HG03342 (cell line): ENCODE measurements around the gene COL4A5.
"Not testable (repeated sequence)": the region's sequence is repeated elsewhere in the genome, so short reads cannot be mapped to it uniquely, and the experiment has no call there.

Experiments used
- ATAC-seq: cut with Tn5 transposase; IDR thresholded peaks from one replicate; pipeline ENCODE4 v1.9.1; 2021; ENCODE audit warnings: mild to moderate bottlenecking, moderate library complexity; ENCODE audit not compliant: unreplicated experiment

Gene COL4A5

DNA sequence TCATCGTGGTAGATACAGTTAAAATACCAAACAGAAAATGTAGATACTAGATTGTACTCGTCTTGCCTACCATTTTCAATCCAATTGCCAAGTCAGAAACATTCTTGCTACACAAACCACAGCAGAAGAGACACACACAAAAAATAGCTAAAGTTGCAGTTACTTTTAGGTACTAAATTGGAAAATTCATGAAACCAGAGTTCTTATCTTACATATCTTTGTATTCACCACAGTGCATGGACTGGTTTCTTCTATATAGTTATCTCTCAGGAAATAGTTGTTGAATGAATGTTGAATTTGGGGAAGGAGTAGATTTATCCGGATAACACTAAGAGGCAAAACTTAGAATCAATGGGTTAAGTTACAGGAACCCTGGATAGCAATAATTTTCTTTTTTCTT lies 14.2 kb downstream of the COL4A5 start:
- ATAC-seq = no peak

DNA sequence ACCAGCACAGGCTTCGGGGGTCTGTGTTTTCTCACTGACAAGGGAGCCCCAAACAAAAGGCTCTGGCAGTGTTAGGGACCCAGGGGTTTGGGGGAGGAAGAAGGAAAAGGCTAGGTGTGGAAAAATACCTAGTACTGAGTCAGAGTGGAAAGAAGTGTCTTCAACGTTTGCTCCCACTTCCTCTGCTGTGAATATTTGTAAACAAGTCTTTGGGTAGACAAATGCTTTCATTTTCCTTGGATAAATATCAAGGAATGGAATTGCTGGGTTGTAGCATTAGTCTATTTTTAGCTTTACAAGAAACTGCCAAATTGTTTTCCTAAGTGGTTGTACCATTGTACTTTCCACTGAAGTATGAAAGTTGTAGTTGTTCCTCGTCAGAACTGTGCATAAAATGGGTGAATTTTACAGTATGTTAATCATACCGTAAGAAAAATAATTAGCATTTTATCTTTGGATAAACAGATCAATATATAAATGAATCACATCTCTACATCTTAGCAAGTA lies 17.4 kb downstream of the COL4A5 start:
- ATAC-seq = no peak

DNA sequence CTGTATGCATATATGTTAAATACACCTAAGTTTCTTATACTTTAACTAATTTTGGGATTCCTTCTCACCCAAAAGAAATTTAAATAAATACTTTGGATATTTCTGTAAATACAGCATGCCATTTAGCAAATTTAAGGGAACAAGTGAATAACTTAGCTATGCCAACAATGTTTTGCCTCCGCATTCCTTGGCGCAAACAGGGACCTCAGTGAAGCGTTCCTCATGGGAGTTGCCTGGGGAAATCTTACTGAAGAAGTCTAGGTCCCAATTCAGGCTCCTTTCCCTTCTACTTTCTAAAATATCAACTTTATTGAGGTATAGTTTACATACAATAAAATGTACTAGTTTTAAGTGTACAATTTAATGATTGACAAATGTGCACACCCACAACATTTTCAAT lies 25.0 kb downstream of the COL4A5 start:
- ATAC-seq = no peak

DNA sequence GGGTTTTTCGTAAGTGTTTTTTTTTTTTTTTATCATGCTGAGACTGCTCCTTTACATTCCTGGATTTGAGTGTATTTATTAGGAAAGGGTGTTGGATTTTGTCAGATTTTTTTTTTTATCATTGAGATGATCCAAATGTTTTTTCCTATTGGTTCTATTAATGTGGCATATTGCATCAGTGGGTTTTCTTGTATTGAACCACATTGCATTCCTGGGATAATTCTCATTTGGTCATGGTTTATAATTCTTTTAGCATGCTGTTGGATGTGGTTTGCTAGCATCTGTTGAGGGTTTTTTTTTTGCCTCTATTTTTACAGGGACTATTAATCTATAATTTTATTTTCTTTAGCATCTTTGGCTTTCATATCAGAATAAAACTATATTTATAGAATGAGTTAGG lies 28.8 kb downstream of the COL4A5 start:
- ATAC-seq = no peak

DNA sequence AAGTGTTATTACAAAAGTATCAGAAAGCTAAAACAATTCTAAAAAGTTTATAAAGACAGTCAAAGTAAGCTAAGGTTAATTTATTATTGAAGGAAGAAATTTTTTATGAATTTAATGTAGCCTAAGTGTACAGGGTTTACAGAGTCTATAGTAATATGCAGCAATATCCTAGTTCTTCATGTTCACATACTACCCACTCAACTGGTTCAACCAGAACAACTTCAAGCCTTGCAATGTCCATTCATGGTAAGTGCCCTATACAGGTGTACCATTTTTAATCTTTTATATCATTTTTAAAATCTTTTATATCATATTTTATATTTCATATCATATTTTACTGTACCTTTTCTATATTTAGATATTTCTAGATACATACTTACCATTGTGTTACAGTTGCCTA lies 34.3 kb downstream of the COL4A5 start:
- ATAC-seq = no peak

DNA sequence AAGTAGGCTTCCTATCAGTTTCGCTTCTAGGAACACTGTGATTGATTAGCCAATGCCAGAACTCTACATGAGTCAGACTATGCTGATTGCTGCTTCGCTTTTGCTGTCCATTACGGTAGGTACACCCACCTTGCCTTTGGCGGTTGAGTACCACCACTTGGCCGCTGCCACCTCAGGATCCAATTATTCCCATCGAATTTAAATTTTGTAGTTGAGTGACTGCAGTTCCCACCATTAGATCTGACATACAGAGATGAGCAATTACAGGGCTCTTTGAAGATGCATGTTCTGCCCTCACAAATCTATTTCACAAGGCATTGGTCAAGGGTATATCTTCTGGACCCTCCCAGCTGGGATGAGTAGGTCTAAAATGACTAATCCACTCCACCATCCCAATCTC lies 41.9 kb downstream of the COL4A5 start:
- ATAC-seq = not testable (repeated sequence)

DNA sequence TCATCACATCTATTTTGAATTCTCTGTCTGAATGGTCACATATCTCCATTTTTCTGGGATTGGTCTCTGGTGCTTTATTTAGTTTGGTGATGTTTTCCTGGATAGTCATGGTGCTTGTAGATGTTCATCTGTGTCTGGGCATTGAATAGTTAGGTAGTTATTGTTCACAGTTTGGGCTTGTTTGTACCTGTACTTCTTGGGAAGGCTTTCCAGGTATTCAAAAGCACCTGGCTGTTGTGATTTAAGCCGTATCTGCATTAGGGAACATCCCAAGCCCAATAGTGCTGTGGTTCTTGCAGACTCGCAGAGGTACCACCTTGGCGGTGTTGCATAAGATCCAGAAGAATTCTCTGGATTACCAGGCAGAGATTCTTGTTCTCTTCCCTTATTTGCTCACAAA lies 44.6 kb downstream of the COL4A5 start:
- no peak for ATAC-seq

DNA sequence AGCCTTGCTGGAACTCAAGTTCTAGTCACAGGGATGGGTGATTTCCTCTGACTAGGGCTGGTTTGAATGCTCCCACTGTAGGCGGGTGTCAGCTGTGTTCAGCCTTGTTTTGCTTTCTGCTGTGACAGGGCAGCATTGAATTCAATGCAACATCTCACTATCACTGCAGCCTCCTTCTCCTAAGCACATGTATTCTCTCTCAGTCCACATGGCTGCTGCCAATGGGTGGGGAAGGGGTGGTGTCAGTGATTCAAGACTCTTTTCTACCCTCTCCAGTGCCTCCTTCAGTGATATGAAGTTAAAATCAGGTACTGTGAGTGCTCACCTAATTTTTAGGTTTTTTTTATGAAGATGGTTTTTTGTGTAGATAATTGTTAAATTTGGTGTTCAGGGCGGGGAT lies 46.3 kb downstream of the COL4A5 start:
- no peak for ATAC-seq

DNA sequence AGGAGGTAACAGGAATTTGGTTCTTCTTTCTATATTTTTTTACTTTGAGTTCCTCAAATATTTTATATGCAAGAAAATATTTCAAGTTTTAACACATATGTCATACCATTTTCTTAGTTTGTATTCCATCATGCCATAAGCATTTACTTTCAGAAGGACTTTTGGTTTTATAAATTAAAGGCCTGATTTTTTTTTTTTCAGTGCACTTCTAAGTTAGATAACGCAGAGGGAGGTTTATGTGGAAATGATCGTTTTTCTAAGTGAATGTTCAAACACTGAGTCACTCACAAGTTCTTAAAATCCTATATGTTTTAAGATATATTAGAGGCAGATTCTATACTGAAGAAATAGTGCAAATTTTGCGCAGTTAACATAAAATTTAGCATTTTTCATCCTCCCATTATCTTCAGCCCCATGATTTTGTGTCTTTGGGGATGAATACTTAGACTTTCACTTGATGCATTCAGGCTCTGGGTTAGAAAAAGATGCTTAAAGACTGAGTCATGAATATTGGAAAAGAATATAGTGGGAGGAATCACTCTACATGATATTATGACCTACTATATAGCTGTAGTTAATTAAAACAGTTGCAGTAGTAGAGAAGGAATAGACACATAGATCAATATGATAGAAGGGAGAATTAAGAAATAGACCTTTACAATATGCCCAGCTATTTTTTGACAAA lies 54.9 kb downstream of the COL4A5 start:
- ATAC-seq = no peak

DNA sequence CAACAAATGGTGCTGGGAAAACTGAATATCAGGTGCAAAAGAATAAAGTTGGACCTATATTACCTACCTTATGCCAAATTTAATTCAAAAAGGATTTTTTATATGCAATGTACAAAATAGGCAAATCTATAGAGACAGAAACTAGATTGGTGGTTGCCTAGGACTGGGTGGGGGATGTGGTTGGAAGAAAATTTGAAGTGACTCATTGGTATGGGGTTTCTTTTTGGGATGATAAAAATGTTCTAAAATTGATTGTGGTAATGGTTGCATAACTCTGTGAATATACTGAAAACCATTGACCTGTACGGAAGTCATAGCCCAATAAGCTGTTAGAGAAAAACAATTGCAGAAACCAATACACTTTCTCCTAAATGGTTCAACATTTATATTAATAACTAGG lies 72.1 kb downstream of the COL4A5 start:
- no peak for ATAC-seq

DNA sequence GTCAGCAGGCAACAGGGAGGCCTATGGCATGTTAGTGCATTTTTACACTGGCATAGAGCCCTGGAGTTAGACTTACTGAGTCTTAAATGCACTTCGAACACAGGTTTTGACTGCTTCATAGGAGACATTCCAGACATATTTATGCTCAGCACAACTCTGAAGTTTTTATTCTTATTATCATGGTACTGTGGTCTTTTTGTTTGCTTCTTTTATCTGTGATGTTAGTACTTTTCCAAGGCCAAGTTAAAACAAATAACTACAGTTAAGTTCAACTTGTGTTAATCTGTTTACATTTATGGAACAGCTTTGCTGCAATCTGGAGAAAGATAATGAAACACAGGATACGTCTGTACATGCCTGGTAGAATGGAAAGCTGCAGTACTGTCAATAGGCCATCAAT lies 76.5 kb downstream of the COL4A5 start:
- no peak for ATAC-seq

DNA sequence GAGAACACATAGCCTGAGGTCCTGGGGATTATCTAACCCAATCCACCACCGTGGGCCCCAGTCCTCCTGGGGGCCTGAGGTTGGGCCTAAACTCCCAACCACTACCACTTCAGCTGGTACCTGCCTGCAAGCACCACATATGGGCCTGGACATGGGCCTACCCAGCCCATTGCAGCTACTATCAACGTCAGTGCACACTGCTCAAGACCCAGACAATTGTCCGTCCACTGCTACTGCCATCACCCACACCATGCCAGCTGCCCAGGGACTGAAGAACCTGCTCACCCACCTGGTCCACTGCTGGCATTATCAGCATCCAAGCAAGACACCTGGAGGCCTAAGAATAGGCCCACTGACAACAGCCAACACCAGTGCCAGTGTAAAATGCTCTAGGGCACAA lies 88.1 kb downstream of the COL4A5 start:
- no peak for ATAC-seq

DNA sequence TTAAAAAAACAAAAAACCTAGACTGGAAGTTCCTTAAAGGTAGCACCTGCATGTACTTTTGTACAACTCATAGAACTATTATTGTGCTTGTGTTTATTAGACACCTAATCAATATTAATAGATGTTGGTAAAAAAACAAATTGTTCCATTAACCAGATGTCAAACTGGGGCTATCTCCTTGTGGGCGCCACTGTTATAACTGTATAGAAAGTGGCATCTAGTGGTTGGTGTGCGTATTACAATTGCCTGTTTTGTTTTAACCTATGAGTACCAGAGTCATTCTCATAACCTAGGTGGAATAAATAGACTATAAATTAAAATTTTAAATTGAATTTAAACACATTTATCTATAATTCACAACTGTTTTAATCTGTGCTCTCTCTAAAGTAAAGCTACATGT lies 97.4 kb downstream of the COL4A5 start:
- peak; percentile 95 for ATAC-seq

DNA sequence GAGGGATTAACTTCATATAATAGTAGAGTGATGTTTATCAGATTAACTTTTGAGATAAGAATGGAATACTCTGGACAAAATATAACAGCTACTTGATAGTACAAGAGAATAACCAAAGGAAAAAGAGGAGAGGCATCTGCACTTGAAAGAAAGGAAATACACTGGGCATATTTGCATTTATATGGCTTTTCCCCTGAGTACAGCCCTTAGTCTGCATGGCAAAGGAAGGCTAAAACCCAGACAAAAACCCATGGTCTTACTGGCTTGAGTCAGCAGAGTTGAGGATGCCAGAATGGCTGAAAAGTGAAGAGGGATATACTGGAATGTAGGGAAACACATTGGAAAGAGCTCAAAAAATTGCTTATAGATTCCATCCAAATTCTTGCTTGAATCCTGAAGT lies 101.6 kb downstream of the COL4A5 start:
- ATAC-seq = no peak

DNA sequence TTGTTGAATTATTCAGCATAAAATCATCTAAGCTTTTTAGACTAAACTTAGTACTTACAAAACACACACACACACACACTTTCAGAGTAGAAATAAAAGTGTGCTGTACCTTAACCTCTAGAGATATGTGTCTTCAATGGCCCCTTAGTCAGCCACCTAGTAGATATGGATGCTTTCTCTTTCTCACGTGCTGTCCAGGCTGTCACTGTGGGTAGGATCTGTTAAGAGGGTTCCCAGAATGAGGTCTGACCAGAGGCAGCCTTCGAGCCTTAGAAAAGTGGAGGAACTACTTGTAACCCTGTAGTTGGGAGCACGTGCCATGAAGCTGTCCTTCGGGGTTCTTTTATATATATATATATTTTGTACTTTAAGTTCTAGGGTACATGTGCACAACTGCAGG lies 117.9 kb downstream of the COL4A5 start:
- no peak for ATAC-seq

DNA sequence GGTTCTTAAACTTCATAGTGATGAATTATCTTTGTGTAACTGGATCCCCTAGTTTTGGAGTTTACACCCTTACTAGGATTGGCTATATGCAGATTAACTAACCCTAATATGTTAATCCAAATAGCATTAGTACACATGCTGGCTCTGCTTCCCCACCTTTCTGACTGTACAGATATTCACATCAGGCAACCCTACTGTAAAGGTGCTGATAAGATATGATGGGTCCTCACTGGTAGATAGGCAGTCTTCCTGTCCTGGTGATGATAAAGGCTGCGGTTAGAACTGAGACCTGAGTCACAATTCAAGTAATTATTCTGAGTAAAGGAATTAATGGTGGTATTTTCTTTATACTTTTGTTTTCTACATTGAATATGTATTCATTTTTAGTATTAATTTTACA lies 118.6 kb downstream of the COL4A5 start:
- ATAC-seq = no peak

DNA sequence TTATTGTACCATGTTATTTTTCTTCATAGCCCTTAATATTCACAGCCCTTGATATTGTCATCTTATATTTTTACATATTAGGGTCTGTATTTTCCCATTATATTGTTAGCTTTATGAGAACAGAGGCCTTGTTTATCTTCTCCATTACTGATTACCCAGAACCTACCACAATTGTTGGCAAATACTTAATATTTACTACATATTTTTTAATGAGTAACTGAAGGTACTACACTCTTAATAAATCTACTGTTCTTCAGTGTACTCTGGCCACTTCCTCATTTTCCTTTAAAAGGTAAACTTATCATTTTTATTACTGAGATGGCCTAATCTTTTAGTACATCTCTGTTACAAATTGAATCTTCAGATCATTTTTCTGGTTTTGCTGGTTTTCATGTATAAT lies 133.5 kb downstream of the COL4A5 start:
- no peak for ATAC-seq

DNA sequence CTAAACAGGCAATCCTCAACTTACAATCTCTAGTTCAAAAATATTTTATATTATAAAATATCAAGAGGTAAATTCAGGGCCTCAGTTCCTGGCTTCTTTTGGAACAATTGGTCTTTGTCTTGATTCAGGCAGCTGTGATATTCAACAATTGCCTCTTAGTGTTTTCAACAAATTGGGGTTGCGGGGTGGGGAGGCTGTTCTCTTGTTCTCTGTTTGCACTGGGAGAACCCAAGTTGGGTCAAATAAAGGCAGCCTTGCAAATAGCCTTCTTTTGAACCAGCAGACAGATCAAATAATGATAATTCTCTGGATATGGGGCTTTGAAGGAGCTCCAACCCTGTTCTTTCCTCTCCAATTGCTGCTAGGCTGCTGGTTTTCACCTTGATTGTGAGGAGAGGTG lies 142.5 kb downstream of the COL4A5 start:
- ATAC-seq = no peak

DNA sequence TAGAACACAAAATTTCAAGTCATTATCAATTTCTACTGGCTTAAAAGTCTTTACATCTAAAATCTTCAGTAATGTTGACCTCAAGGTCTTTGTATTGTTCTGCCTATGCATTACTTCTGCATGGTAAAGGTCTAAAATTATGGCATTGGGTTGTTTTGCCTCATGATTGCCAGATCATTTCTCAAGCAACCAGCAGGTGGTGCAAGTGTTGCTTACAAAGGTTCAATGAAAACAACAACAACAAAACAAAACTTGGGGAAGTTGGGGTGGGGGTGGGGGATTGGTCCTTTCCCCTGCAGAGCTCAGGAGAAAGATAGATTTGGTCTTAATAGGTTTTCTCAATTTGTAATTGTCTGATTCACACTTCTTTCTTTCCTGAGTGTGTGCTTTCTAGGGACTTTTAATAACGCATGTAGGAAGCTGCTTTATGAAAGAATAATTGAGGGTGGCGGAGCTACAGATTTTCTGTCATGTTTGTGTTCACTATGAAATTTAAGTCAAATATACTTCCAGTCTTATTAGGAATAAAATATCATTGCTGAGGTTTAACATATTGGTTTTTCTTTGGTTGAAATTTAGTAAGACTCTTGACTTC lies 145.1 kb downstream of the COL4A5 start:
- ATAC-seq = peak; percentile 66

DNA sequence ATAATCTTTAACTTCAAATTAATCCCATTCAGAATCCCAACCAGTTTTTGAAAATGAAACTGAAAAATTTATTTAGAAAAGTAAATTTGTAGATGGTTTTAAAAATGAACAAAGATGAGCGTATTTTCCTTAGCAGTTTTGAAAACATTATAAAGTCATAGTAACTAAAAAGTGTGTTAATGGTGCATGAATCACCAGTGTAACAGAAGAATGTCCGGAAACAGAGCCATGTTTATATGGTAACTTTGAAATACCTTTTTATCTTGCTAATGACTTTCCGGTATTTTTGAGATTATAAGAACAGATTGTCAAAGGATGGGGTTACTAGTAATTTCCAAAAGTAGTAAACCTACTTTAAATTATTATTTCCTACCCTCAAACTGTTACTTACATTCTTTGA lies 150.9 kb downstream of the COL4A5 start:
- ATAC-seq = no peak

DNA sequence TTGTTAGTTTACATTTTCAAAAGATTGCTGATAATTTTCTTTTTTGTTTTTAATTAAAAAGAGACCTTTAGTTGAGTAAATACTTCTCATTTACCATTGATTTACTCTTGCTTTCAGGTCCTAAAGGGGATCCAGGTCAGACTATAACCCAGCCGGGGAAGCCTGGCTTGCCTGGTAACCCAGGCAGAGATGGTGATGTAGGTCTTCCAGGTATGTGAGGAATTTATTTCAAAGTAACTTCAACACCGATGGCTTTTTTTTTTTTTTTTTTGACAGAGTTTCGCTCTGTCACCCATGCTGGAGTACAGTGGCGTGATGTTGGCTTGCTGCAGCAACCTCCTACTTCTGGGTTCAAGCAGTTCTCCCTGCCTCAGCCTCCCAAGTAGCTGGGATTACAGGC lies 161.6 kb downstream of the COL4A5 start:
- ATAC-seq = no peak

DNA sequence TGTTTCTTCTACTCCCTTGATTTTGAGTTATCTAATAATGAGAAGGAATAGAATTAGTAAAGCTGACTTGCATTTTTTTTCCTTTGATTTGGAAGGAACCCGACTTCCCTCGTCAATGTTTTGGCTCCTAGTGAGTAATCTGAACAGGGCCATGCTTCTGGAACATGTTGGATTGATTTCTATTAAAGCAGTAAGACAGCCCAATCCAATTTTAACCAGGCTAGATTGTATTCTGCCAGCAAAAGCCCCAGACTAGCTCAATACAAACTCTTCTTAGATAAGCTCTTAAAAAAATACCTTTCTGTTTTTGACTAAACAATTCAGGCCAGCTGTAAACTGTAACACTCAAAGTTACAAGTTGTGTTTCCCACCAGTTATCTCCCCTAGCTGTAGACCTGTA lies 170.5 kb downstream of the COL4A5 start:
- no peak for ATAC-seq

DNA sequence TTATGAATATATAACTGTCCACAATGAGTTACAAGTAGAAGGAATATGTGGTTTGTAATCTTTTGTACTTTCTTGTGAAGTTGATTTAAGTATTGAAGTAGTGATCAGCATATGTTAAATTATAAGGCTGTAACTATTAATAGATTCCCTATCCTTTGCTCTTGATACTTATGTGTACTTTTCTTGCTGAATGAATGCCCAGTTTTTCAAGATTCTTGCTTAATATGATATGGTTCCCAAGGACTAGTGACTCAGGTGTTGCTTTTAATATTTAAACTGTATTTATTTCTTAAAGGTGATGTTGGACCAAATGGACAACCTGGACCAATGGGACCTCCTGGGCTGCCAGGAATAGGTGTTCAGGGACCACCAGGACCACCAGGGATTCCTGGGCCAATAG lies 175.0 kb downstream of the COL4A5 start:
- ATAC-seq = no peak
